A549 (cell line): ENCODE results near the gene ZFPL1. TPM values are rescaled to one million over a fixed set of nuclear protein-coding genes. Genes with fewer than 3 reads are reported as not detected.

ENCODE experiments used
- ATAC-seq, 2 experiments: fragments of 200-7000 bp in 1 of 2; fragments of >200 bp in 1 of 2; cut with Nextera tagmentation in 1 of 2; cut with Tn5 transposase in 1 of 2; 3 replicates each; pipeline versions ENCODE4 v1.8.0 to v1.9.1; 2018 to 2020; ENCODE audit warnings: mild to moderate bottlenecking in 1 of 2, moderate library complexity in 1 of 2
- CTCF ChIA-PET: fragments of 300-600 bp; sonication (Branson Sonifier 250); formaldehyde crosslinking; extraction: SDS; loops from one replicate; lab custom pipeline; 2021; ENCODE audit warnings: antibody characterized with exemption, inconsistent platforms; lab: Yijun Ruan, JAX
- POLR2A ChIA-PET: fragments of 350-600 bp; formaldehyde crosslinking; extraction: SDS; loops from one replicate; lab custom pipeline; 2021; ENCODE audit warnings: antibody characterized with exemption, inconsistent platforms; lab: Yijun Ruan, JAX
- DNase-seq, 2 experiments: peaks; one replicate each; pipeline versions ENCODE4 v3.0.0 to v3.0.0-alpha.2; 2011 to 2016; ENCODE audit warnings: low read depth in 1 of 2, low spot score in 1 of 2
- FAIRE-seq: peaks from 2 replicates; lab custom pipeline; 2011; peaks lifted over from hg19 to GRCh38; lab: Jason Lieb, UNC
- H3K27ac ChIP-seq, 2 experiments: fragments of >200 bp; sonication (Bioruptor Twin); formaldehyde crosslinking; 3 replicates each; pipeline ENCODE4 v1.5.1; 2016 to 2017
- H3K4me1 ChIP-seq: fragments of >200 bp; sonication (Bioruptor Twin); formaldehyde crosslinking; 3 replicates; pipeline ENCODE4 v1.6.1; 2016
- H3K4me2 ChIP-seq: fragments of >200 bp; sonication (Bioruptor Twin); formaldehyde crosslinking; 3 replicates; pipeline ENCODE4 v1.6.1; 2016
- H3K4me3 ChIP-seq: fragments of >200 bp; sonication (Bioruptor Twin); formaldehyde crosslinking; 3 replicates; pipeline ENCODE4 v1.5.1; 2016
- H3K9me3 ChIP-seq: fragments of >200 bp; sonication (Bioruptor Twin); formaldehyde crosslinking; 3 replicates; pipeline ENCODE4 v1.6.1; 2016
- ATOH8 ChIP-seq: fragments of 250-450 bp; sonication (Bioruptor Pico); IDR thresholded peaks from 2 replicates; pipeline ENCODE4 v1.5.0; 2020; ENCODE audit warnings: low read depth, mild to moderate bottlenecking, moderate library complexity
- BCL3 ChIP-seq: fragments of >200 bp; sonication (Bioruptor Twin); formaldehyde crosslinking; IDR thresholded peaks from 3 replicates; pipeline ENCODE4 v1.6.1; 2016
- CBX8 ChIP-seq: fragments of 200-600 bp; sonication (generic); IDR thresholded peaks from 2 replicates; pipeline ENCODE4 v1.6.1; 2016
- CEBPB ChIP-seq, 2 experiments: fragments of >200 bp in 1 of 2; sonication (Bioruptor Twin) in 1 of 2; formaldehyde crosslinking in 1 of 2; IDR thresholded peaks; 2 replicates each; pipeline ENCODE4 v1.6.1; 2012 to 2016
- CHD2 ChIP-seq: fragments of 150-350 bp; IDR thresholded peaks from 2 replicates; pipeline ENCODE4 v1.6.1; 2014; ENCODE audit warnings: low read length; ENCODE audit not compliant: partially characterized antibody
- CHD4 ChIP-seq: fragments of 200-600 bp; sonication (generic); IDR thresholded peaks from 2 replicates; pipeline ENCODE4 v1.6.1; 2016; ENCODE audit warnings: antibody characterized with exemption, mild to moderate bottlenecking, borderline replicate concordance
- EHMT2 ChIP-seq: fragments of 200-600 bp; sonication (generic); IDR thresholded peaks from 2 replicates; pipeline ENCODE4 v1.6.1; 2016; ENCODE audit warnings: antibody characterized with exemption, low read depth, mild to moderate bottlenecking, moderate library complexity
- EP300 ChIP-seq, 2 experiments: fragments of >200 bp; sonication (Bioruptor Twin); formaldehyde crosslinking; IDR thresholded peaks; 2 replicates in 1 of 2; 3 replicates in 1 of 2; pipeline ENCODE4 v1.6.1; 2016 to 2017
- ESRRA ChIP-seq: fragments of 150-350 bp; IDR thresholded peaks from 2 replicates; pipeline ENCODE4 v1.6.1; 2014; ENCODE audit warnings: mild to moderate bottlenecking, low read length, borderline replicate concordance
- FOSL2 ChIP-seq, 2 experiments: fragments of 450-650 bp in 1 of 2; fragments of >200 bp in 1 of 2; sonication (Bioruptor Twin) in 1 of 2; formaldehyde crosslinking; IDR thresholded peaks; 2 replicates each; pipeline versions ENCODE4 v1.5.0 to v1.6.1; 2016 to 2020; ENCODE audit warnings: mild to moderate bottlenecking in 1 of 2, moderate library complexity in 1 of 2
- HDAC2 ChIP-seq: fragments of 200-600 bp; sonication (generic); IDR thresholded peaks from 2 replicates; pipeline ENCODE4 v1.6.1; 2016
- HES2 ChIP-seq: fragments of >200 bp; sonication (Bioruptor Twin); formaldehyde crosslinking; IDR thresholded peaks from 2 replicates; pipeline ENCODE4 v1.6.1; 2016
- HOXB13 ChIP-seq: fragments of 250-450 bp; sonication (Bioruptor Pico); IDR thresholded peaks from 2 replicates; pipeline ENCODE4 v1.5.0; 2020; ENCODE audit warnings: low read depth, mild to moderate bottlenecking, moderate library complexity
- JUNB ChIP-seq: fragments of >200 bp; sonication (Bioruptor Twin); formaldehyde crosslinking; IDR thresholded peaks from 2 replicates; pipeline ENCODE4 v1.6.1; 2016
- KDM1A ChIP-seq: fragments of 200-600 bp; sonication (generic); IDR thresholded peaks from 2 replicates; pipeline ENCODE4 v1.6.1; 2016; ENCODE audit warnings: low read depth, mild to moderate bottlenecking
- KDM5A ChIP-seq: fragments of 200-600 bp; sonication (generic); IDR thresholded peaks from 2 replicates; pipeline ENCODE4 v1.6.1; 2016; ENCODE audit warnings: antibody characterized with exemption, mild to moderate bottlenecking
- MAX ChIP-seq: IDR thresholded peaks from 2 replicates; pipeline ENCODE4 v1.6.1; 2012
- MYC ChIP-seq: IDR thresholded peaks from 2 replicates; pipeline ENCODE4 v1.6.1; 2012; ENCODE audit warnings: mild to moderate bottlenecking, inconsistent platforms, low read length, improper control_type of control experiment, borderline replicate concordance
- NPAS2 ChIP-seq: fragments of 250-450 bp; sonication (Bioruptor Pico); IDR thresholded peaks from 2 replicates; pipeline ENCODE4 v1.8.0; 2022; ENCODE audit warnings: mild to moderate bottlenecking, moderate library complexity, borderline replicate concordance
- NR3C1 ChIP-seq: fragments of >200 bp; sonication (Bioruptor Twin); formaldehyde crosslinking; IDR thresholded peaks from 3 replicates; pipeline ENCODE4 v1.6.1; 2017
- POLR2AphosphoS2 ChIP-seq: conservative IDR thresholded peaks from 2 replicates; pipeline ENCODE4 v1.6.1; 2012; ENCODE audit warnings: low read length, improper control_type of control experiment, inconsistent platforms
- RARB ChIP-seq: fragments of 250-450 bp; sonication (Bioruptor Pico); IDR thresholded peaks from 2 replicates; pipeline ENCODE4 v1.8.0; 2021; ENCODE audit warnings: mild to moderate bottlenecking, moderate library complexity
- RCOR1 ChIP-seq: fragments of 150-350 bp; IDR thresholded peaks from 2 replicates; pipeline ENCODE4 v1.6.1; 2014; ENCODE audit warnings: antibody characterized with exemption, low read length, low read depth
- RNF2 ChIP-seq: fragments of 200-600 bp; sonication (generic); IDR thresholded peaks from 2 replicates; pipeline ENCODE4 v1.6.1; 2016; ENCODE audit warnings: low read depth, mild to moderate bottlenecking, antibody characterized with exemption, moderate library complexity, borderline replicate concordance
- SREBF2 ChIP-seq: fragments of 450-650 bp; IDR thresholded peaks from 2 replicates; pipeline ENCODE4 v1.6.1; 2014; ENCODE audit warnings: mild to moderate bottlenecking, moderate library complexity
- ZFP36 ChIP-seq: fragments of 450-650 bp; IDR thresholded peaks from 2 replicates; pipeline ENCODE4 v1.6.1; 2014; ENCODE audit warnings: borderline replicate concordance; ENCODE audit not compliant: partially characterized antibody
- WGBS: methylation state at CpG from one replicate; pipeline ENCODE4 v1.1.6; 2017; ENCODE audit errors: missing lambda C conversion rate; 5-methylcytosine and 5-hydroxymethylcytosine counted together
- polyA plus RNA-seq, 4 experiments: library from polyadenylated mRNA; depleted of rRNA in 3 of 4; stranded (reverse); fragments of >200 nt; fragmentation: RNase III in 1 of 4; extraction: RNeasy Plus Mini Kit Qiagen cat#74134 plus additional on column Dnase treatment in 1 of 4; gene quantifications; 2 replicates in 3 of 4; 3 replicates in 1 of 4; pipeline ENCODE4 v1.2.3, GENCODE V29; 2011 to 2017

The ZFPL1 gene
- polyA plus RNA-seq, 2 of the 4 experiments (the other 2 are of a cell fraction): 30.1 to 31.7 TPM

GRCh38 chr11:65102142-65103095 lies 18.4 kb downstream of the ZFPL1 start (continued):
- no peak for TF ChIP-seq RCOR1
- no peak for TF ChIP-seq EHMT2

- H3K4me3 ChIP-seq: no peak overlapping the region
- DNase-seq (no peak), ATAC-seq (no peak), FAIRE-seq (no peak)
- ChIA-PET POLR2A (interaction anchor here (1.1 to 1.4 kb wide), 2 partner anchors 8 to 9 kb away, joined by 3 read pairs; partner anchors contain the start of gene TM7SF2), CTCF (interaction anchor here (0.8 to 4.6 kb wide), 4 partner anchors 10 to 90 kb away, joined by 3 to 24 read pairs (median 3); partner anchors contain the start of genes ARL2 and TM7SF2)
- H3K9me3 ChIP-seq: no peaks in the 10 kb centered on the region
- H3K4me1 ChIP-seq: no peaks in the 10 kb centered on the region
- H3K4me2 ChIP-seq: no peak overlapping the region
- TF ChIP-seq HDAC2: no peak
- TF ChIP-seq HOXB13: no peak
- TF ChIP-seq NPAS2 (CRISPR knock-in tag): no peak
- TF ChIP-seq ATOH8 (CRISPR knock-in tag): no peak
- TF ChIP-seq ZFP36: no peak
- TF ChIP-seq RNF2: no peak
- TF ChIP-seq RARB: no peak
- TF ChIP-seq FOSL2 (IDR thresholded peaks at IDR 0.05): no peak
- TF ChIP-seq FOSL2 (CRISPR knock-in tag; IDR thresholded peaks at IDR 0.05): no peak
- no peak overlapping the region for H3K27ac ChIP-seq
Measured at GRCh38 chr11:65103476-65103875, 19.5 kb downstream of the ZFPL1 start.

- WGBS: 81% methylated on average over 4 of the region's 4 CpGs
- ChIA-PET CTCF (interaction anchor here (4.6 kb wide), 1 partner anchor 9 kb away, joined by 24 read pairs; the partner anchor contains the start of gene TM7SF2), POLR2A (no interaction called here)
- Histone ChIP-seq H3K4me3 (no peak overlapping the region), H3K27ac (no peak overlapping the region), H3K4me1 (no peaks in the 10 kb centered on the region), H3K4me2 (no peak overlapping the region), H3K9me3 (no peaks in the 10 kb centered on the region)
- no peak for FAIRE-seq
- ATAC-seq: no peak
- TF ChIP-seq EP300 (IDR thresholded peaks at IDR 0.05) (no peak), SREBF2 (no peak), RNF2 (no peak)
- DNase-seq: no peak
Measured at GRCh38 chr11:65104628-65105027, 20.6 kb downstream of the ZFPL1 start.

- Histone ChIP-seq H3K4me2 (no peak overlapping the region), H3K27ac (no peak overlapping the region), H3K9me3 (no peaks in the 10 kb centered on the region)
- ATAC-seq: no peak
- ChIA-PET POLR2A (no interaction called here), CTCF (interaction anchor here (0.6 to 6.6 kb wide), 3 partner anchors 11 to 64 kb away, joined by 3 to 153 read pairs (median 62); partner anchors contain the start of genes FAU, MRPL49, VPS51 and ZNHIT2)
- DNase-seq: no peak
- WGBS: 94% methylated on average over 14 of the region's 15 CpGs
- no peak for TF ChIP-seq CEBPB (IDR thresholded peaks at IDR 0.05)
- TF ChIP-seq MAX: no peak
- TF ChIP-seq CHD2: no peak
- no peak for TF ChIP-seq EP300 (IDR thresholded peaks at IDR 0.05)
- TF ChIP-seq ZFP36: no peak
- no peak for TF ChIP-seq CBX8
- no peak for TF ChIP-seq NR3C1
- no peak for TF ChIP-seq BCL3
- no peak for TF ChIP-seq HES2
- TF ChIP-seq MYC: no peak
- TF ChIP-seq RARB: no peak
- TF ChIP-seq CHD4: no peak
- no peak for TF ChIP-seq KDM1A
- no peak for TF ChIP-seq KDM5A
- TF ChIP-seq POLR2AphosphoS2: no peak
- TF ChIP-seq ESRRA: no peak
- no peak for TF ChIP-seq JUNB
- TF ChIP-seq, all 56 proteins: peak for 0
- Histone ChIP-seq H3K4me3 (no peak overlapping the region), H3K4me1 (peaks cover 12% of the 10 kb centered on the region; the same call in 2 of the 3 replicates)
- no peak for FAIRE-seq
Measured at GRCh38 chr11:65107078-65107477, 23.1 kb downstream of the ZFPL1 start.
